ENCODE measurements around the gene ERLIN1. TPM values are rescaled to one million over a fixed set of nuclear protein-coding genes. Genes with fewer than 3 reads are reported as not detected.

The ERLIN1 gene
- total RNA-seq, 2 donors from 2014 or later, result 9.3 to 21.2 TPM

GRCh38 chr10:100194711-100195110 lies 8.9 kb upstream of the ERLIN1 start:
- TF ChIP-seq, protein P1, sequence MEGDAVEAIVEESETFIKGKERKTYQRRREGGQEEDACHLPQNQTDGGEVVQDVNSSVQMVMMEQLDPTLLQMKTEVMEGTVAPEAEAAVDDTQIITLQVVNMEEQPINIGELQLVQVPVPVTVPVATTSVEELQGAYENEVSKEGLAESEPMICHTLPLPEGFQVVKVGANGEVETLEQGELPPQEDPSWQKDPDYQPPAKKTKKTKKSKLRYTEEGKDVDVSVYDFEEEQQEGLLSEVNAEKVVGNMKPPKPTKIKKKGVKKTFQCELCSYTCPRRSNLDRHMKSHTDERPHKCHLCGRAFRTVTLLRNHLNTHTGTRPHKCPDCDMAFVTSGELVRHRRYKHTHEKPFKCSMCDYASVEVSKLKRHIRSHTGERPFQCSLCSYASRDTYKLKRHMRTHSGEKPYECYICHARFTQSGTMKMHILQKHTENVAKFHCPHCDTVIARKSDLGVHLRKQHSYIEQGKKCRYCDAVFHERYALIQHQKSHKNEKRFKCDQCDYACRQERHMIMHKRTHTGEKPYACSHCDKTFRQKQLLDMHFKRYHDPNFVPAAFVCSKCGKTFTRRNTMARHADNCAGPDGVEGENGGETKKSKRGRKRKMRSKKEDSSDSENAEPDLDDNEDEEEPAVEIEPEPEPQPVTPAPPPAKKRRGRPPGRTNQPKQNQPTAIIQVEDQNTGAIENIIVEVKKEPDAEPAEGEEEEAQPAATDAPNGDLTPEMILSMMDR (IDR thresholded peaks at IDR 0.05), result no peak
- Histone ChIP-seq H3K27me3 (replicated peaks; ENCODE audit: insufficient read depth) (no peaks in the 10 kb centered on the region), H3K4me1 (ENCODE audit: control insufficient read depth in 1 of 2, low read depth in 2 of 2) (no peaks in the 10 kb centered on the region), H3K36me3 (peaks cover 14% of the 10 kb centered on the region), H3K4me3 (no peak overlapping the region), H3K9me3 (no peaks in the 10 kb centered on the region), H3K27ac (no peak overlapping the region)
- ATAC-seq (ENCODE audit: insufficient number of reproducible peaks, low FRiP score, low read depth) (no peak), DNase-seq (ENCODE audit: low spot score) (no peak)

DNA sequence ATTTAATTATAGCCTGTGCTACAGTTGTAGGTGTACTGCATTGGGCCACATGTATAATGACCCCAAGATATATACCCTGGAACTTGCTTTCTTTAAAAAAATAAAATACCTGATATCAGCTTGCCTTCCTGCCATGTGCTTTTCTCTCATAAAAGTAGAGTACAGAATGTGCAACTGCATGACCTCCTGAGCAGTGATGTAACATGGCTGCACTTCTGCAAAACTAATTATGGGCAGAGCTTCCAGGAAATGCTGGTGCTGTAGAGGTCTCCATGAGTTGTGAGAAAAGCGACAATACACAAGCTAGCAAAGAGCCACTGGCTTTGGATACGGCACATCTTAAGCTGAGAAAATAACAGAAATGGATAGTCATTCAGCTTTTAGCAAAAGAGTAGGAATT lies 6.5 kb upstream of the ERLIN1 start:
- H3K9me3 ChIP-seq, result no peaks in the 10 kb centered on the region
- H3K27me3 ChIP-seq (replicated peaks; ENCODE audit: insufficient read depth), result no peaks in the 10 kb centered on the region
- TF ChIP-seq, protein P1 (IDR thresholded peaks at IDR 0.05), result no peak
- H3K4me3 ChIP-seq, result no peak overlapping the region
- H3K27ac ChIP-seq, result no peak overlapping the region
- peaks cover 0 to under 1% of the 10 kb centered on the region in 2 donors for H3K4me1 ChIP-seq (ENCODE audit: control insufficient read depth in 1 of 2, low read depth in 2 of 2)
- DNase-seq (ENCODE audit: low spot score) (no peak), ATAC-seq (ENCODE audit: insufficient number of reproducible peaks, low FRiP score, low read depth) (no peak)
- peaks cover 8% of the 10 kb centered on the region for H3K36me3 ChIP-seq

DNA sequence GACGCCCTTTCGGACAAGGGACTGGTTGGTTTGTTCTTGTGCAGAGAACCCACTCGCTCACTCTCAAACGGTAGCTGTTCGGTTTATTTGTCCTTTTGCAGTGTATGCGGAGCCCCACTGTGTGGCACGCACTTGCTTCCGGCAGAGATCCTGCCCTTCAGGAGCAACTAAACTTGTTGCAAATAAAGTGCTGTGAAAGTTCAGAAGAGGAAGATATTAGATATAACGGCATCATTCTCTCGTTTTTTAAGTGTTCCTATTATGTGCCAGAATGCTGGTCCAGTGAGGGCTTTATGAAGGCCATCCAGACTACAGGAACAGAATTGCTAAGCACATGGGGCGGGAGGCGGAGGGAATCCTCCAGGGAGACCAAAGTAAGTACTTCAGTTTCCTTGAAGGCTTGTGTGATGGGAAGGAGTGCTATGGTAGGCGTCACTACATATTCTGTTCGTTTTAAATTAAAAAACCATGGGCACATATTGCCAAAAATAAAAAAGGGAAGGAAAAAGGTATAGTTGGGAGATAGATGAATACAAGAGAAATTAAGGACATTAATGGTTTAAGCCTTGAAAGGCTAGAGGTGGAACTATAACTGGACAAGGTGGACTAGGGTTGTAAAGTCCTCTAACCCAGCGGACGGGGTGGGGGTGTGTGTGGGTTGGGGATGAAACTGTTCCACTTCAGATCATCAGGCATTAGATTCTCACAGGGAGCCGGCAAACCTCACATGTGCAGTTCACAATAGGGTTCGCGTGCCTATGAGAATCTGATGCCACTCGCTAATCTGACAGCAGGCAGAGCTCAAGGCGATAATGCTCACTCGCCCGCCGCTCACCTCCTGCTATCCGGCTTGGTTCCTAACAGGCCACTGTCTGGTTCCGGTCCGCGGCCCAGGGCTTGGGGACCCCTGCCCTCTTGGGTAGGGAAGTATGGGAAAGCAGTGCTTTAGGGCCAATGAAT lies 704 bp upstream of the ERLIN1 start:
- peak overlapping the region; percentile 83 to 92 for H3K27ac ChIP-seq
- H3K27me3 ChIP-seq (replicated peaks; ENCODE audit: insufficient read depth), result no peaks in the 10 kb centered on the region
- H3K4me3 ChIP-seq, result peak overlapping the region; percentile 96
- ATAC-seq (ENCODE audit: insufficient number of reproducible peaks, low FRiP score, low read depth) (peak; percentile 45), DNase-seq (ENCODE audit: low spot score) (no peak)
- TF ChIP-seq, protein P1 (IDR thresholded peaks at IDR 0.05), result no peak
- H3K4me1 ChIP-seq (ENCODE audit: control insufficient read depth in 1 of 2, low read depth in 2 of 2), result peaks cover 8 to 22% of the 10 kb centered on the region in 2 donors
- H3K9me3 ChIP-seq, result no peaks in the 10 kb centered on the region
- H3K36me3 ChIP-seq, result no peaks in the 10 kb centered on the region

- Histone ChIP-seq H3K9me3 (no peaks in the 10 kb centered on the region), H3K4me1 (ENCODE audit: control insufficient read depth in 1 of 2, low read depth in 2 of 2) (peaks cover 8 to 22% of the 10 kb centered on the region in 2 donors), H3K27ac (peak overlapping the region; percentile 83 to 92), H3K4me3 (peak overlapping the region; percentile 96), H3K27me3 (replicated peaks; ENCODE audit: insufficient read depth) (no peaks in the 10 kb centered on the region), H3K36me3 (no peaks in the 10 kb centered on the region)
- TF ChIP-seq, protein P1 (IDR thresholded peaks at IDR 0.05), result no peak
- ATAC-seq (ENCODE audit: insufficient number of reproducible peaks, low FRiP score, low read depth) (no peak), DNase-seq (ENCODE audit: low spot score) (no peak)
Observed at GRCh38 chr10:100184840-100185239, 989 bp downstream of the ERLIN1 start.

DNA sequence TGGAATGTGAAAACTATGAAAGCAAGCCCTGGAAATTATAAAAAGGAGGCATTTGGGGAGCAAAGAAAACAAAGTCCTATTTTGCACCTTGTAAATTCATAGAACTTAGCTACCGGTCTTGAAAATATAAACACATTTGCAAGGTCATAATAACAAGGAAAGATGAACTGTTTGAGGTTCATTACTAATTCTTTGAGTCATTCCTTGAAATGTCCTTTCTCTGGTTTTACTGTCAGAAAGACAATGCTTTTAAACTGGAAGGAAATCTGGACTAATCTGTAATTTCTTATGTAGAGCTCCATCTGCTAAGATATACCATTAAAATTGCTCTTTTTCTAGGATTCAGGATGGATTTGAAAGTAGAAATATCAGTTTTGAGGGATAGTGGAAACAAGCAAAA lies 1.4 kb downstream of the ERLIN1 start:
- Histone ChIP-seq H3K4me3 (peak overlapping the region; percentile 96), H3K36me3 (no peaks in the 10 kb centered on the region), H3K9me3 (no peaks in the 10 kb centered on the region), H3K27me3 (replicated peaks; ENCODE audit: insufficient read depth) (no peaks in the 10 kb centered on the region), H3K27ac (no peak overlapping the region), H3K4me1 (ENCODE audit: control insufficient read depth in 1 of 2, low read depth in 2 of 2) (peaks cover 8 to 22% of the 10 kb centered on the region in 2 donors)
- ATAC-seq (ENCODE audit: insufficient number of reproducible peaks, low FRiP score, low read depth), result no peak
- DNase-seq (ENCODE audit: low spot score), result no peak
- TF ChIP-seq, protein P1 (IDR thresholded peaks at IDR 0.05), result no peak
